Measurements from ENCODE around the gene IQSEC1. TPM values are rescaled to one million over a fixed set of nuclear protein-coding genes. Genes with fewer than 3 reads are reported as not detected.

Gene IQSEC1
- total and polyA plus RNA-seq, 2 experiments from 2014 or later: 8.0 to 51.9 TPM

- ATAC-seq: peak; percentile 20; the same call in 2 of the 3 replicates
- H3K27ac Mint-ChIP-seq: no peak overlapping the region; the same call in 1 of the 2 replicates
- H3K27me3 ChIP-seq (ENCODE audit: insufficient read depth): no peaks in the 10 kb centered on the region
- H3K4me3 Mint-ChIP-seq: no peak overlapping the region
- H4K20me1 ChIP-seq (replicated peaks; ENCODE audit: insufficient read depth): no peaks in the 10 kb centered on the region
- peaks cover 17% of the 10 kb centered on the region for H3K4me1 Mint-ChIP-seq
- no peak for DNase-seq (ENCODE audit: low spot score)
- no peak overlapping the region for H2AFZ ChIP-seq
- no peak overlapping the region for H3K27ac ChIP-seq (ENCODE audit: low read depth)
- no peaks in the 10 kb centered on the region for H3F3A ChIP-seq (replicated peaks; ENCODE audit: low read depth)
- H3K36me3 Mint-ChIP-seq (ENCODE audit: low read depth): no peaks in the 10 kb centered on the region
- no peak overlapping the region for H3K4me3 ChIP-seq
- no peaks in the 10 kb centered on the region for H3K36me3 ChIP-seq (ENCODE audit: insufficient read depth)
- TF ChIP-seq JUNB (IDR thresholded peaks at IDR 0.05; ENCODE audit: unreplicated experiment): no peak
- TF ChIP-seq CTCF (conservative IDR thresholded peaks at IDR 0.05; ENCODE audit: low read depth in 2 of 2): no peak
- TF ChIP-seq CREB1 (CRISPR knock-in tag; IDR thresholded peaks at IDR 0.05; ENCODE audit: low read depth): no peak
- no peak for TF ChIP-seq NANOG (IDR thresholded peaks at IDR 0.05; ENCODE audit: borderline replicate concordance)
- TF ChIP-seq POLR2AphosphoS5 (IDR thresholded peaks at IDR 0.05; ENCODE audit: low read depth): no peak
- no peak for TF ChIP-seq ZNF114 (CRISPR knock-in tag; IDR thresholded peaks at IDR 0.05)
- no peak for TF ChIP-seq ZNF462 (CRISPR knock-in tag; IDR thresholded peaks at IDR 0.05)
- TF ChIP-seq EZH2 (IDR thresholded peaks at IDR 0.05; ENCODE audit: low read depth, unreplicated experiment): no peak
- no peak for TF ChIP-seq STAT1 (IDR thresholded peaks at IDR 0.05; ENCODE audit: unreplicated experiment)
- no peak for TF ChIP-seq EZH2phosphoT487 (IDR thresholded peaks at IDR 0.05; ENCODE audit: unreplicated experiment)
- TF ChIP-seq REST (IDR thresholded peaks at IDR 0.05; ENCODE audit: unreplicated experiment): no peak
- no peak for TF ChIP-seq ETS1 (IDR thresholded peaks at IDR 0.05)
- TF ChIP-seq ZNF331 (CRISPR knock-in tag; IDR thresholded peaks at IDR 0.05; ENCODE audit: low read depth): no peak
- no peaks in the 10 kb centered on the region for H3K9me2 ChIP-seq (ENCODE audit: insufficient read depth)
- no peaks in the 10 kb centered on the region for H3K79me2 ChIP-seq (replicated peaks; ENCODE audit: insufficient read depth)
- H3K27me3 Mint-ChIP-seq (ENCODE audit: insufficient read depth, low read depth, poor library complexity): peaks cover 16% of the 10 kb centered on the region
- H3K4me2 ChIP-seq: no peak overlapping the region
- no peaks in the 10 kb centered on the region for H3K9me3 Mint-ChIP-seq
- no peaks in the 10 kb centered on the region for H3K4me1 ChIP-seq (ENCODE audit: insufficient read depth)
These were observed 40.4 kb upstream of the IQSEC1 start for GRCh38 chr3:13113346-13114330.
